ENCODE results near the gene TRIM45. TPM values are rescaled to one million over a fixed set of nuclear protein-coding genes. Genes with fewer than 3 reads are reported as not detected.

Gene TRIM45
- total RNA-seq, 1 donor from 2014 or later, result 5.6 TPM

DNA sequence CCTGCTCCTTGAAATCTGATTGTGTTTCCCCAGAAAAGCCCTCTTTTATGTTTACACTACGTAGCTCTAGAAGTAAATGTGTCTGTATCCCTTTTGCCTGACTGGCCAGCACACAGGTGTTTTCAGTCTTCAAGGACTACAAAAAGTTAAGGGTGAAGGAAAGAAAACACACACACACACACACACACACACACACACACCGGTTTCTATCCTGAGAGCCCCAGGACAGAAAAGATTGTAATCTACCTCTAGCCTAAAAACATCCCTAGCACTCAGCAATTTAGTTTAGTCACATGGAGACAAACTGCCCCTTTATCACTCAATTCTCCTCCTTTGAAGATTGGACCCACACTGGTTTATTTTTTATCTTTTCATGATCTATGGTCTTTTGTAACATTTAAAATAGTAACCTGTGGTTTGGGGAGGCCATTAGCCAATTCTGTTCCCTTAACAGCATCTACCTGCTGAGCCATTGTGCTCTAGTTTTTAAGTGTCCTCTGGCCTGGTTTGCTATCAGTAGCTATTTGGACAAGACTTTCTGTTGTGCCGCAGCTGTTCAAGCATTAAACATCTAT is 15.8 kb upstream of the TRIM45 start:
- H3K36me3 ChIP-seq, result no peaks in the 10 kb centered on the region
- H3K4me3 ChIP-seq, result no peak overlapping the region
- no peaks in the 10 kb centered on the region for H3K27me3 ChIP-seq
- H3K4me1 ChIP-seq, result no peaks in the 10 kb centered on the region
- no peaks in the 10 kb centered on the region for H3K9me3 ChIP-seq
- intact Hi-C loops (cut with DNase I), result no loop called here
- H3K27ac ChIP-seq, result no peak overlapping the region
- TF ChIP-seq POLR2A (IDR thresholded peaks at IDR 0.05) (no peak), POLR2AphosphoS5 (IDR thresholded peaks at IDR 0.05; ENCODE audit: insufficient read depth in 1 of 2, low read depth in 1 of 2) (no peak)
- TF ChIP-seq, protein P1, sequence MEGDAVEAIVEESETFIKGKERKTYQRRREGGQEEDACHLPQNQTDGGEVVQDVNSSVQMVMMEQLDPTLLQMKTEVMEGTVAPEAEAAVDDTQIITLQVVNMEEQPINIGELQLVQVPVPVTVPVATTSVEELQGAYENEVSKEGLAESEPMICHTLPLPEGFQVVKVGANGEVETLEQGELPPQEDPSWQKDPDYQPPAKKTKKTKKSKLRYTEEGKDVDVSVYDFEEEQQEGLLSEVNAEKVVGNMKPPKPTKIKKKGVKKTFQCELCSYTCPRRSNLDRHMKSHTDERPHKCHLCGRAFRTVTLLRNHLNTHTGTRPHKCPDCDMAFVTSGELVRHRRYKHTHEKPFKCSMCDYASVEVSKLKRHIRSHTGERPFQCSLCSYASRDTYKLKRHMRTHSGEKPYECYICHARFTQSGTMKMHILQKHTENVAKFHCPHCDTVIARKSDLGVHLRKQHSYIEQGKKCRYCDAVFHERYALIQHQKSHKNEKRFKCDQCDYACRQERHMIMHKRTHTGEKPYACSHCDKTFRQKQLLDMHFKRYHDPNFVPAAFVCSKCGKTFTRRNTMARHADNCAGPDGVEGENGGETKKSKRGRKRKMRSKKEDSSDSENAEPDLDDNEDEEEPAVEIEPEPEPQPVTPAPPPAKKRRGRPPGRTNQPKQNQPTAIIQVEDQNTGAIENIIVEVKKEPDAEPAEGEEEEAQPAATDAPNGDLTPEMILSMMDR (IDR thresholded peaks at IDR 0.05), result no peak
- DNase-seq (ENCODE audit: extremely low spot score in 2 of 2), result no peak

DNA sequence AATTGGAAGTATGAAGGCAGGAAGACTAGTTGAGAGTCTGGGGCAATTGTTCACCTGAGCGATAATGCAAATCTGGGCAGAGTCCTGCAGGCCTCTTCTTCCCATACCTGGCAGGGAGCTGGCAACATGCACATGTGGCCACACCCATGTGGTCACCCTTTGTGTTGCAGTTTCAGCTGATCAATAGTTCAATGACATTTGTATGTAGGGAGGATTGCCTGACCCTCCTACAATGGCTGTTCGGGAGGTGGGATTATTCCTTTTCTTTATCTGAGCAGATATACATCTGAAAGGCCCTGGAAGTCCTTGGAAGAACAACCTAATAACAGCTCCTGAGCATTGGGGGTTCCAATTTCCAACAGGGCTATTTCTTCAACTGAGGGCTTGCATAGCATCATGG is 15.2 kb upstream of the TRIM45 start:
- Histone ChIP-seq H3K27ac (no peak overlapping the region), H3K4me3 (no peak overlapping the region), H3K36me3 (no peaks in the 10 kb centered on the region), H3K4me1 (no peaks in the 10 kb centered on the region), H3K27me3 (no peaks in the 10 kb centered on the region), H3K9me3 (no peaks in the 10 kb centered on the region)
- intact Hi-C loops (cut with DNase I), result no loop called here
- no peak for TF ChIP-seq POLR2AphosphoS5 (IDR thresholded peaks at IDR 0.05; ENCODE audit: insufficient read depth in 1 of 2, low read depth in 1 of 2)
- TF ChIP-seq, protein P1 (IDR thresholded peaks at IDR 0.05), result no peak
- TF ChIP-seq POLR2A (IDR thresholded peaks at IDR 0.05), result no peak
- no peak for DNase-seq (ENCODE audit: extremely low spot score in 2 of 2)

DNA sequence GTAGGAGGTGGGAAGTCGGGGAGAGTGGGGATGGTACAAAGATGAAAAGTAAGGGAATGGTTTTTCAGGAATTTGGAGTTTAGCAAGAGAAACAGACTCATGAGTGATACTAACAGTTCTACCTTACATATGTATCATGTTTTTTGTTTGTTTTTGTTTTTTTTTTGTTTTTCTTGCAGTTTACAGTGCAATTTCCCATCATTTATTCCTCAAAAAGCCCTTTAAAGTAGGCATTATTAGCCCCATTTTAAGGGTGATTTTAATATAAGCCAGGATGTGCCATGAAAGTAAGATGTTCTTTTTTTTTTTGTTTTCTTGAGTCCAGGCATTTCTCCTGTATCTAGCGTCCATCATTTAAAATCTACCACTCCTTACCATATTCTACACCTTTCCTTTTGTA is 13.8 kb upstream of the TRIM45 start:
- H3K27ac ChIP-seq, result no peak overlapping the region
- intact Hi-C loops (cut with DNase I), result no loop called here
- no peaks in the 10 kb centered on the region for H3K4me1 ChIP-seq
- no peaks in the 10 kb centered on the region for H3K36me3 ChIP-seq
- H3K27me3 ChIP-seq, result no peaks in the 10 kb centered on the region
- no peak for DNase-seq (ENCODE audit: extremely low spot score in 2 of 2)
- no peaks in the 10 kb centered on the region for H3K9me3 ChIP-seq
- TF ChIP-seq POLR2AphosphoS5 (IDR thresholded peaks at IDR 0.05; ENCODE audit: insufficient read depth in 1 of 2, low read depth in 1 of 2), result no peak
- no peak for TF ChIP-seq POLR2A (IDR thresholded peaks at IDR 0.05)
- TF ChIP-seq, protein P1 (IDR thresholded peaks at IDR 0.05), result no peak
- no peak overlapping the region for H3K4me3 ChIP-seq

DNA sequence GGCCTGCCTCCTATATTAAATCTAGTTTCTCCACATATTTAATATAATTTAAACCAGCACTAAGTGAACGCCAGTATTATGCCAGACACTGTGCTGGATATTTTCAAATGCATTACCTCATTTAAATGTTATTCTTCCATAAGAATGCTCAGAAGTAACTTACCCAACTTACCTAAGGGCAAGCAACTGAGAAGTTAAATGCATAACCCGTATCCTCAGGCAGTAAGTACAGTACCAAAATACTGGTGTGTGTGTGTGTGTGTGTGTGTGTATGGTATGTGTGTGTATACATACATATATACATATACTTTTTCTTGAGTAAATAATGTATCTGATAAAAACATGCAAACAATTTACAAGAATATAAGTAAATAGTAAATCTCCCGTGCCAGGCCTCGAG is 9.0 kb upstream of the TRIM45 start:
- H3K36me3 ChIP-seq, result no peaks in the 10 kb centered on the region
- no peak overlapping the region for H3K4me3 ChIP-seq
- intact Hi-C loops (cut with DNase I), result no loop called here
- DNase-seq (ENCODE audit: extremely low spot score in 2 of 2), result no peak
- TF ChIP-seq, protein P1 (IDR thresholded peaks at IDR 0.05), result no peak
- TF ChIP-seq POLR2AphosphoS5 (IDR thresholded peaks at IDR 0.05; ENCODE audit: insufficient read depth in 1 of 2, low read depth in 1 of 2) (no peak), POLR2A (IDR thresholded peaks at IDR 0.05) (no peak)
- no peaks in the 10 kb centered on the region for H3K9me3 ChIP-seq
- no peaks in the 10 kb centered on the region for H3K4me1 ChIP-seq
- H3K27me3 ChIP-seq, result no peaks in the 10 kb centered on the region
- H3K27ac ChIP-seq, result no peak overlapping the region

DNA sequence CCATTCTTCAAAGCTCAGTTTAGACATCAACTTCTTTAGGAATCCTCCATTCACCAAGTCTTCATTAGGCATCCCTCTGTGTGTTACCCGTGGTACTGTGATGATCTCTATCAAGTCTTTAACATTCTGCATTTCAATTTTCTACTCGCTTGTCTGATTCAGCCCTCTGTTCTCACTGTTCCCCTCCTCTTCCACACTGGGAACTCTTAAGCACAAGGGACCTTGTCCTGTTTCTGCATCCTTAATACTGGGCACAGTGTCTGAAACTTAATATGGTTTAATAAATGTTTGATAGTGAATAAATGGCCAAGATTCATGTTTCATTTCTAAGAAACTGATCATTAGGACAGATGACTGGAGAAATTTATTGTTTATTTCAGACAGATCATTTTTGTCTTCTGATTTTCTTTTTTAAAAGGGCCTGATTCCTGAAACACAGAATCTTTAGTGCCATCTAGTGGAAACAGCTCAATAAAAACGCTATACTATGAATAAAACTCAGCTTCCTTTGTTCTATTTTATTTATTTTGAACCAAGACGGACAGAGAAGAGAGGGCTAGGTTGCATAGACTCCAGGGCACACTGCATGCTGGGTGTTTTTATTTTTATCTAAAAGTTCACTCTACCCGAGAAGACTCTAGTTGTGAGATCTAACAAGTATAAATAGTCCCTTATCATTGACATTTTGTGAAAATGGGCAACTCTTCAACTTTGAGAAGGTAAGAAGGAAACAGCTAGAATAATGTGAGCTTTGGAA is 7.0 kb upstream of the TRIM45 start:
- Histone ChIP-seq H3K4me1 (no peaks in the 10 kb centered on the region), H3K36me3 (no peaks in the 10 kb centered on the region), H3K27me3 (no peaks in the 10 kb centered on the region), H3K4me3 (no peak overlapping the region), H3K27ac (no peak overlapping the region), H3K9me3 (no peaks in the 10 kb centered on the region)
- DNase-seq (ENCODE audit: extremely low spot score in 2 of 2), result no peak
- TF ChIP-seq POLR2AphosphoS5 (IDR thresholded peaks at IDR 0.05; ENCODE audit: insufficient read depth in 1 of 2, low read depth in 1 of 2), result no peak
- TF ChIP-seq, protein P1 (IDR thresholded peaks at IDR 0.05), result peak; percentile 42 to 59 (median 56)
- intact Hi-C loops (cut with DNase I), result no loop called here
